Activated CD8-positive, alpha-beta memory T cell treated with anti-CD3 and anti-CD28 coated beads, Interleukin-2, amount 50 U/mL, for 24 hours (primary cell): ENCODE results near the gene GCNA.
"Not testable (repeated sequence)": the region's sequence is repeated elsewhere in the genome, so short reads cannot be mapped to it uniquely, and the experiment has no call there.

Experiments
- DNase-seq: peaks from one replicate; pipeline ENCODE4 v3.0.0-alpha.2; 2020; ENCODE audit errors: extremely low read depth

The GCNA gene

GRCh38 chrX:71640002-71640401, 61.8 kb downstream of the GCNA start:
- no peak for DNase-seq

GRCh38 chrX:71644406-71644805, 66.2 kb downstream of the GCNA start:
- DNase-seq = not testable (repeated sequence)

DNA sequence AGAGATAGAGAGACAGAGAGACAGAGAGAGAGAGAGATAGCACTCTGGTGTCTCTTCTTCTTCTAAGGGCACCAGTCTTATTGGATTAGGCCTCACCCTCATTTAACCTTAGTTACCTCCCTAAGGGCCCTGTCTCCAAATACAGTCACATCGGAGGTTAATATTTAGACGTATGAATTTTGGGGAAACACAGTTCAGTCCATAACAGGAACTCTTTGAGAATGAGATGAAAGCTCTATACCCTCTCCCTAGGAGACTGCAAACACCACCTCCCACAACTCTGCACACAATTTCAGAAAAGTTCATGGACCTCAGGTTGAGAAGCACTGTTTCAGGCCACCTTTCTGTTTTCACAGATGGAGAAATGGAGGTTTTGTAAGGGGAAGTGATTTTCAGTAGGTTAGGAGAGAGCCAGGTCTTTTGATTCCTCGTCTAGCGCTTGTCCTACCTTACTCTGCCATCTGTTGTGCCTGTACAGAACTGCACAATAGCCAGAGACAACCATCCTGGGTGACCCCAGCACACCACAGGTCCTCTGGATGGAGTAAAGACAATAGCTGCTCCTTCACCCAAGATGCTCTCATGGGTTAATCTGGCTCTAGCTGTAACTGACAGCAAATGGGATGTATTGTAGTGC, 72.2 kb downstream of the GCNA start:
- no peak for DNase-seq

- DNase-seq = peak; percentile 13
Observed at GRCh38 chrX:71652405-71652804, 74.2 kb downstream of the GCNA start.

GRCh38 chrX:71653344-71653743, 75.1 kb downstream of the GCNA start:
- DNase-seq = no peak

DNA sequence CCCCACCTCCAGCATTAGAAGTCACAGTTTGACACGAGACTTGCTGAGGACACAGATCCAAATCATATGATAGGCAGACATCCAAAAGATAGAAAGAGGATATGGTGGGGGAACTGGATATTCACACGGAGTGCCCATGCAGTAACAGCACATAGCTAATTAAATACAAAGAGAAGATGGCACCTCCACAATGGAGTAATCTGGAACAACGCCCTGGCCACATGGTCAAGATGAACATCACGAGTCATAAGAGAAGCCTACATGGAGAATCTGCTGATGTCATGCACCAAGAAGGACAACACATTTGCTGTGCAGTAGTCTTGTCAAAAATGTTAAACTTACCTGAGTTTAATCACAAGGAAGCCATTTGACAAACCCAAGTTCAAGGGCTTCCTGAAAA, 79.0 kb downstream of the GCNA start:
- no peak for DNase-seq

- DNase-seq = no peak
Observed at GRCh38 chrX:71659342-71659741, 81.1 kb downstream of the GCNA start.

GRCh38 chrX:71659959-71660358, 81.7 kb downstream of the GCNA start:
- DNase-seq = no peak

DNA sequence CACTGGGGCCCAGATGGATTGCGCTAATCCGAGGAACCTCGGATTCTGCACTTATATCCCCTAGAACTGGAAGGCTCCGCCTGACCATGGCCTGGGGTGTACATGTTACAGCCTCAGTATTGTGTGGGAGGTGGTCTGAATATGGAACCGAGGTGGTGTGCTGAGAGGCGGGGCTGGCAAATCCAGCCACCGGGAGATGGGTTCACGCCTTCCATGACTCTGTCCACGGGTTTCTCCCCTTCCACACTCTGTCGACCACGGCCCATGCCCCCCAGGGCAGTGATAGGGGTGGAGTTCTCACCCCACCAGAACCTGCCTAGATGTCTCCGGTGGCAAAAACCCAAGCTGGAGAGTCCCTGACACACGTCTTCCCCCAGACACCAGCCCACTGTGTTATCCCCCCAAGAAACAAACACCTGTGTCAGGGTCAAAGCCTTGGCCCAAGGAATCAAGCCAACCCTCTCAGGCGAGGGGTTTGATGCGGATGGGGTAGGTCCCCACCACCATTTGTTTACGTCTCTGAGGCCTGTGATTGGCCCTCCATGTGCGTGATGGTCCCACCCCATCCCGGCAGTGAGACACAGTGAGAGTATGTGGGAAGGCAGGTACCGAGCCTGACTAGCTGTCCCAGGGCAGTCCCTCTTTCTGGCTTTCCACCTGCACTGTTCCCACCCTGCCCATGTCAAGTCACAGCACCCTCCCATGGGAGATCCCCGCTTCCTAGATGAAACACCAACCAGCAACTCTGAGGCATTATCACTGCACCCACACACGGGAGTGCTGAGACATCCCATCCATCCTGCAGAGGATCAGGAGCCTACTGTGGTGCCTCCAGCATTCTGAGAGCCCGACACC, 82.6 kb downstream of the GCNA start:
- DNase-seq = no peak

GRCh38 chrX:71661919-71662318, 83.7 kb downstream of the GCNA start:
- no peak for DNase-seq

GRCh38 chrX:71662654-71663053, 84.4 kb downstream of the GCNA start:
- not testable (repeated sequence) for DNase-seq
